Sigmoid colon (tissue), 4 donors: Measurements from ENCODE around the gene CCT3.

Experiments
- EP300 ChIP-seq, 4 donors: sonication (generic); formaldehyde crosslinking; IDR thresholded peaks; one replicate each; pipeline ENCODE4 v1.6.1; 2017; ENCODE audit warnings: antibody characterized with exemption in 4 of 4
- POLR2A ChIP-seq, 2 donors: fragments of 450-650 bp; IDR thresholded peaks; one replicate each; pipeline ENCODE4 v1.6.1; 2016; ENCODE audit warnings: antibody characterized with exemption in 2 of 2, mild to moderate bottlenecking in 2 of 2, moderate library complexity in 2 of 2
- POLR2AphosphoS5 ChIP-seq, 4 donors: sonication (generic); formaldehyde crosslinking; IDR thresholded peaks; one replicate each; pipeline ENCODE4 v1.6.1; 2017; ENCODE audit warnings: antibody characterized with exemption in 4 of 4
- TF ChIP-seq, protein P1 (sequence below), 4 experiments: fragments of 450-650 bp in 3 of 4; fragments of 200-600 bp in 1 of 4; IDR thresholded peaks; one replicate each; pipeline ENCODE4 v1.5.1; 2016 to 2019; ENCODE audit warnings: antibody characterized with exemption in 4 of 4, mild to moderate bottlenecking in 3 of 4, moderate library complexity in 2 of 4

- TF ChIP-seq POLR2AphosphoS5 (IDR thresholded peaks at IDR 0.05) (no peak), POLR2A (IDR thresholded peaks at IDR 0.05) (no peak), EP300 (IDR thresholded peaks at IDR 0.05) (no peak)
- TF ChIP-seq, protein P1, sequence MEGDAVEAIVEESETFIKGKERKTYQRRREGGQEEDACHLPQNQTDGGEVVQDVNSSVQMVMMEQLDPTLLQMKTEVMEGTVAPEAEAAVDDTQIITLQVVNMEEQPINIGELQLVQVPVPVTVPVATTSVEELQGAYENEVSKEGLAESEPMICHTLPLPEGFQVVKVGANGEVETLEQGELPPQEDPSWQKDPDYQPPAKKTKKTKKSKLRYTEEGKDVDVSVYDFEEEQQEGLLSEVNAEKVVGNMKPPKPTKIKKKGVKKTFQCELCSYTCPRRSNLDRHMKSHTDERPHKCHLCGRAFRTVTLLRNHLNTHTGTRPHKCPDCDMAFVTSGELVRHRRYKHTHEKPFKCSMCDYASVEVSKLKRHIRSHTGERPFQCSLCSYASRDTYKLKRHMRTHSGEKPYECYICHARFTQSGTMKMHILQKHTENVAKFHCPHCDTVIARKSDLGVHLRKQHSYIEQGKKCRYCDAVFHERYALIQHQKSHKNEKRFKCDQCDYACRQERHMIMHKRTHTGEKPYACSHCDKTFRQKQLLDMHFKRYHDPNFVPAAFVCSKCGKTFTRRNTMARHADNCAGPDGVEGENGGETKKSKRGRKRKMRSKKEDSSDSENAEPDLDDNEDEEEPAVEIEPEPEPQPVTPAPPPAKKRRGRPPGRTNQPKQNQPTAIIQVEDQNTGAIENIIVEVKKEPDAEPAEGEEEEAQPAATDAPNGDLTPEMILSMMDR (IDR thresholded peaks at IDR 0.05): no peak
Measured at GRCh38 chr1:156268336-156268735, 69.8 kb downstream of the CCT3 start.
